IMR-90 (cell line): Measurements from ENCODE around the gene RBMS3.

Source experiments
- MXI1 ChIP-seq: IDR thresholded peaks from 2 replicates; pipeline ENCODE4 v1.6.1; 2012; ENCODE audit warnings: low read depth, mild to moderate bottlenecking, low read length, moderate library complexity, borderline replicate concordance
- POLR2A ChIP-seq: IDR thresholded peaks from 2 replicates; pipeline ENCODE4 v1.6.1; 2012; ENCODE audit warnings: mild to moderate bottlenecking, low read depth, low read length
- SMC3 ChIP-seq: fragments of 150-350 bp; IDR thresholded peaks from 2 replicates; pipeline ENCODE4 v1.6.1; 2016; ENCODE audit warnings: low read depth, mild to moderate bottlenecking, antibody characterized with exemption, low read length, moderate library complexity
- TF ChIP-seq, protein P1 (sequence below): conservative IDR thresholded peaks from 2 replicates; pipeline ENCODE4 v1.5.1; 2012; ENCODE audit warnings: mild to moderate bottlenecking, low read depth, low read length, improper control_type of control experiment

GRCh38 chr3:30034246-30034991, 753.5 kb downstream of the RBMS3 start:
- TF ChIP-seq POLR2A (no peak), SMC3 (no peak), MXI1 (no peak)
- TF ChIP-seq, protein P1, sequence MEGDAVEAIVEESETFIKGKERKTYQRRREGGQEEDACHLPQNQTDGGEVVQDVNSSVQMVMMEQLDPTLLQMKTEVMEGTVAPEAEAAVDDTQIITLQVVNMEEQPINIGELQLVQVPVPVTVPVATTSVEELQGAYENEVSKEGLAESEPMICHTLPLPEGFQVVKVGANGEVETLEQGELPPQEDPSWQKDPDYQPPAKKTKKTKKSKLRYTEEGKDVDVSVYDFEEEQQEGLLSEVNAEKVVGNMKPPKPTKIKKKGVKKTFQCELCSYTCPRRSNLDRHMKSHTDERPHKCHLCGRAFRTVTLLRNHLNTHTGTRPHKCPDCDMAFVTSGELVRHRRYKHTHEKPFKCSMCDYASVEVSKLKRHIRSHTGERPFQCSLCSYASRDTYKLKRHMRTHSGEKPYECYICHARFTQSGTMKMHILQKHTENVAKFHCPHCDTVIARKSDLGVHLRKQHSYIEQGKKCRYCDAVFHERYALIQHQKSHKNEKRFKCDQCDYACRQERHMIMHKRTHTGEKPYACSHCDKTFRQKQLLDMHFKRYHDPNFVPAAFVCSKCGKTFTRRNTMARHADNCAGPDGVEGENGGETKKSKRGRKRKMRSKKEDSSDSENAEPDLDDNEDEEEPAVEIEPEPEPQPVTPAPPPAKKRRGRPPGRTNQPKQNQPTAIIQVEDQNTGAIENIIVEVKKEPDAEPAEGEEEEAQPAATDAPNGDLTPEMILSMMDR, result no peak
